HepG2 (cell line): ENCODE results near the gene UHMK1.

Source experiments
- ATF7 ChIP-seq, 2 experiments: fragments of 450-650 bp in 1 of 2; sonication (generic) in 1 of 2; formaldehyde crosslinking in 1 of 2; IDR thresholded peaks; 2 replicates each; pipeline versions ENCODE4 v1.4.0 to v1.6.1; 2016 to 2020; ENCODE audit warnings: antibody characterized with exemption in 1 of 2, mild to moderate bottlenecking in 1 of 2, missing genetic modification reagents in 1 of 2
- CEBPG ChIP-seq: IDR thresholded peaks from 2 replicates; pipeline ENCODE4 v1.6.1; 2016
- HDAC2 ChIP-seq: sonication (generic); formaldehyde crosslinking; IDR thresholded peaks from 2 replicates; pipeline ENCODE4 v1.4.0; 2020; ENCODE audit warnings: missing genetic modification reagents
- IKZF4 ChIP-seq: sonication (generic); formaldehyde crosslinking; IDR thresholded peaks from 2 replicates; pipeline ENCODE4 v1.5.1; 2020; ENCODE audit warnings: borderline replicate concordance, mild to moderate bottlenecking, low read depth, missing genetic modification reagents; ENCODE audit errors: not compliant biosample characterization
- PHF8 ChIP-seq: sonication (generic); formaldehyde crosslinking; IDR thresholded peaks from 2 replicates; pipeline ENCODE4 v1.5.0; 2020; ENCODE audit warnings: missing genetic modification reagents
- POLR2A ChIP-seq, 2 experiments: IDR thresholded peaks; 2 replicates each; pipeline ENCODE4 v1.6.1; 2011; ENCODE audit warnings: low read depth in 2 of 2, low read length in 2 of 2, mild to moderate bottlenecking in 1 of 2, moderate library complexity in 1 of 2; ENCODE audit not compliant: insufficient read depth in 1 of 2
- TCF7 ChIP-seq: sonication (generic); IDR thresholded peaks from 2 replicates; pipeline ENCODE4 v1.6.1; 2016; ENCODE audit warnings: antibody characterized with exemption, low read depth
- ZFP1 ChIP-seq: IDR thresholded peaks from 2 replicates; pipeline ENCODE4 v1.6.1; 2016
- TF ChIP-seq, protein P1 (sequence below), 2 experiments: IDR thresholded peaks; 2 replicates each; pipeline ENCODE4 v1.6.1; 2011 to 2012; ENCODE audit warnings: low read length in 2 of 2, borderline replicate concordance in 1 of 2, low read depth in 1 of 2, mild to moderate bottlenecking in 1 of 2, moderate library complexity in 1 of 2
- TF ChIP-seq, protein P2 (sequence below): sonication (generic); formaldehyde crosslinking; IDR thresholded peaks from 2 replicates; pipeline ENCODE4 v1.5.1; 2020; ENCODE audit warnings: mild to moderate bottlenecking, missing genetic modification reagents
- TF ChIP-seq, protein P3 (sequence below): sonication (generic); formaldehyde crosslinking; IDR thresholded peaks from 2 replicates; pipeline ENCODE4 v1.9.0; 2022; ENCODE audit warnings: missing genetic modification reagents, mild to moderate bottlenecking, borderline replicate concordance
- TF ChIP-seq, protein P4 (sequence below): sonication (generic); formaldehyde crosslinking; IDR thresholded peaks from 2 replicates; pipeline ENCODE4 v1.5.0; 2020; ENCODE audit warnings: mild to moderate bottlenecking, missing genetic modification reagents, moderate library complexity

DNA sequence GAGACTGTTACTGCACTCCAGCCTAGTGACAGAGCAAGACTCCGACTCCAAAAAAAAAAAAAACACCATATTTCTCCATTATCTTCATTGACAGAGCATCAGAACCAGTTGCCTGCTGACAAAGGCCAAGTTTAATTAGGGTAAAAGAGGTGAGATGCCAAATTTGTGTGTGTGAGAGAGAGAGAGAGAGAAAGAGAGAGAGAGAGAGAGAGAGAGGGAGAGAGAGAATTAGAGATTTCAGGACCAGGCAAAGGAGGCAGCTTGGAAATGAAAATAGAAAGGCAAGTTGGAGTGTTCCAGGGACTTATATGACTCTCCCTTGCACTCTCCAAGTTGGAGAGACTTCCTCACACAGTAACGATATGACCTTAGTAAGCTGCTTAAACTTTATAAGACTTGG lies 39.6 kb downstream of the UHMK1 start:
- TF ChIP-seq TCF7 (no peak), PHF8 (CRISPR knock-in tag) (no peak), POLR2A (IDR thresholded peaks at IDR 0.05; ENCODE audit: insufficient read depth in 1 of 2, low read depth in 2 of 2, low read length in 2 of 2) (no peak), ATF7 (IDR thresholded peaks at IDR 0.05) (no peak), ATF7 (CRISPR knock-in tag; IDR thresholded peaks at IDR 0.05) (no peak), IKZF4 (CRISPR knock-in tag) (no peak), ZFP1 (CRISPR knock-in tag) (no peak), HDAC2 (CRISPR knock-in tag) (no peak), CEBPG (CRISPR knock-in tag) (no peak)
- TF ChIP-seq, protein P1, sequence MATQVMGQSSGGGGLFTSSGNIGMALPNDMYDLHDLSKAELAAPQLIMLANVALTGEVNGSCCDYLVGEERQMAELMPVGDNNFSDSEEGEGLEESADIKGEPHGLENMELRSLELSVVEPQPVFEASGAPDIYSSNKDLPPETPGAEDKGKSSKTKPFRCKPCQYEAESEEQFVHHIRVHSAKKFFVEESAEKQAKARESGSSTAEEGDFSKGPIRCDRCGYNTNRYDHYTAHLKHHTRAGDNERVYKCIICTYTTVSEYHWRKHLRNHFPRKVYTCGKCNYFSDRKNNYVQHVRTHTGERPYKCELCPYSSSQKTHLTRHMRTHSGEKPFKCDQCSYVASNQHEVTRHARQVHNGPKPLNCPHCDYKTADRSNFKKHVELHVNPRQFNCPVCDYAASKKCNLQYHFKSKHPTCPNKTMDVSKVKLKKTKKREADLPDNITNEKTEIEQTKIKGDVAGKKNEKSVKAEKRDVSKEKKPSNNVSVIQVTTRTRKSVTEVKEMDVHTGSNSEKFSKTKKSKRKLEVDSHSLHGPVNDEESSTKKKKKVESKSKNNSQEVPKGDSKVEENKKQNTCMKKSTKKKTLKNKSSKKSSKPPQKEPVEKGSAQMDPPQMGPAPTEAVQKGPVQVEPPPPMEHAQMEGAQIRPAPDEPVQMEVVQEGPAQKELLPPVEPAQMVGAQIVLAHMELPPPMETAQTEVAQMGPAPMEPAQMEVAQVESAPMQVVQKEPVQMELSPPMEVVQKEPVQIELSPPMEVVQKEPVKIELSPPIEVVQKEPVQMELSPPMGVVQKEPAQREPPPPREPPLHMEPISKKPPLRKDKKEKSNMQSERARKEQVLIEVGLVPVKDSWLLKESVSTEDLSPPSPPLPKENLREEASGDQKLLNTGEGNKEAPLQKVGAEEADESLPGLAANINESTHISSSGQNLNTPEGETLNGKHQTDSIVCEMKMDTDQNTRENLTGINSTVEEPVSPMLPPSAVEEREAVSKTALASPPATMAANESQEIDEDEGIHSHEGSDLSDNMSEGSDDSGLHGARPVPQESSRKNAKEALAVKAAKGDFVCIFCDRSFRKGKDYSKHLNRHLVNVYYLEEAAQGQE (IDR thresholded peaks at IDR 0.05; ENCODE audit: borderline replicate concordance in 1 of 2, low read depth in 1 of 2, low read length in 2 of 2) = no peak
- TF ChIP-seq, protein P2, sequence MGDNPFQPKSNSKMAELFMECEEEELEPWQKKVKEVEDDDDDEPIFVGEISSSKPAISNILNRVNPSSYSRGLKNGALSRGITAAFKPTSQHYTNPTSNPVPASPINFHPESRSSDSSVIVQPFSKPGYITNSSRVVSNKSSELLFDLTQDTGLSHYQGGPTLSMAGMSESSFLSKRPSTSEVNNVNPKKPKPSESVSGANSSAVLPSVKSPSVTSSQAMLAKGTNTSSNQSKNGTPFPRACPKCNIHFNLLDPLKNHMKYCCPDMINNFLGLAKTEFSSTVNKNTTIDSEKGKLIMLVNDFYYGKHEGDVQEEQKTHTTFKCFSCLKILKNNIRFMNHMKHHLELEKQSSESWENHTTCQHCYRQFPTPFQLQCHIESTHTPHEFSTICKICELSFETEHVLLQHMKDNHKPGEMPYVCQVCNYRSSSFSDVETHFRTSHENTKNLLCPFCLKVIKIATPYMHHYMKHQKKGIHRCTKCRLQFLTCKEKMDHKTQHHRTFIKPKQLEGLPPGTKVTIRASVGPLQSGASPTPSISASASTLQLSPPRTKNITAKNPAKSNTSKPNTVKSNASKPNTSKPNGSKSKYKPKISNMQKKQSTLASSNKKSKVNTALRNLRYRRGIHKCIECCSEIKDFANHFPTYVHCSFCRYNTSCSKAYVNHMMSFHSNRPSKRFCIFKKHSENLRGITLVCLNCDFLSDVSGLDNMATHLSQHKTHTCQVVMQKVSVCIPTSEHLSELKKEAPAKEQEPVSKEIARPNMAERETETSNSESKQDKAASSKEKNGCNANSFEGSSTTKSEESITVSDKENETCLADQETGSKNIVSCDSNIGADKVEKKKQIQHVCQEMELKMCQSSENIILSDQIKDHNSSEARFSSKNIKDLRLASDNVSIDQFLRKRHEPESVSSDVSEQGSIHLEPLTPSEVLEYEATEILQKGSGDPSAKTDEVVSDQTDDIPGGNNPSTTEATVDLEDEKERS = no peak
- TF ChIP-seq, protein P3, sequence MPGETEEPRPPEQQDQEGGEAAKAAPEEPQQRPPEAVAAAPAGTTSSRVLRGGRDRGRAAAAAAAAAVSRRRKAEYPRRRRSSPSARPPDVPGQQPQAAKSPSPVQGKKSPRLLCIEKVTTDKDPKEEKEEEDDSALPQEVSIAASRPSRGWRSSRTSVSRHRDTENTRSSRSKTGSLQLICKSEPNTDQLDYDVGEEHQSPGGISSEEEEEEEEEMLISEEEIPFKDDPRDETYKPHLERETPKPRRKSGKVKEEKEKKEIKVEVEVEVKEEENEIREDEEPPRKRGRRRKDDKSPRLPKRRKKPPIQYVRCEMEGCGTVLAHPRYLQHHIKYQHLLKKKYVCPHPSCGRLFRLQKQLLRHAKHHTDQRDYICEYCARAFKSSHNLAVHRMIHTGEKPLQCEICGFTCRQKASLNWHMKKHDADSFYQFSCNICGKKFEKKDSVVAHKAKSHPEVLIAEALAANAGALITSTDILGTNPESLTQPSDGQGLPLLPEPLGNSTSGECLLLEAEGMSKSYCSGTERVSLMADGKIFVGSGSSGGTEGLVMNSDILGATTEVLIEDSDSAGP = no peak
- TF ChIP-seq, protein P4, sequence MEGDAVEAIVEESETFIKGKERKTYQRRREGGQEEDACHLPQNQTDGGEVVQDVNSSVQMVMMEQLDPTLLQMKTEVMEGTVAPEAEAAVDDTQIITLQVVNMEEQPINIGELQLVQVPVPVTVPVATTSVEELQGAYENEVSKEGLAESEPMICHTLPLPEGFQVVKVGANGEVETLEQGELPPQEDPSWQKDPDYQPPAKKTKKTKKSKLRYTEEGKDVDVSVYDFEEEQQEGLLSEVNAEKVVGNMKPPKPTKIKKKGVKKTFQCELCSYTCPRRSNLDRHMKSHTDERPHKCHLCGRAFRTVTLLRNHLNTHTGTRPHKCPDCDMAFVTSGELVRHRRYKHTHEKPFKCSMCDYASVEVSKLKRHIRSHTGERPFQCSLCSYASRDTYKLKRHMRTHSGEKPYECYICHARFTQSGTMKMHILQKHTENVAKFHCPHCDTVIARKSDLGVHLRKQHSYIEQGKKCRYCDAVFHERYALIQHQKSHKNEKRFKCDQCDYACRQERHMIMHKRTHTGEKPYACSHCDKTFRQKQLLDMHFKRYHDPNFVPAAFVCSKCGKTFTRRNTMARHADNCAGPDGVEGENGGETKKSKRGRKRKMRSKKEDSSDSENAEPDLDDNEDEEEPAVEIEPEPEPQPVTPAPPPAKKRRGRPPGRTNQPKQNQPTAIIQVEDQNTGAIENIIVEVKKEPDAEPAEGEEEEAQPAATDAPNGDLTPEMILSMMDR (CRISPR knock-in tag) = no peak
